ENCODE data around the gene LARP4B. TPM values are rescaled to one million over a fixed set of nuclear protein-coding genes. Genes with fewer than 3 reads are reported as not detected.
A peak's percentile ranks its signal among the peaks of the same experiment; 100 is the strongest.
"Not testable (repeated sequence)": the region's sequence is repeated elsewhere in the genome, so short reads cannot be mapped to it uniquely, and the experiment has no call there.

Gene LARP4B
- total RNA-seq, 4 donors from 2014 or later = 50.2 to 77.5 (median 57.0) TPM

GRCh38 chr10:934746-935406 lies 3.4 kb upstream of the LARP4B start:
- WGBS, 2 donors = 81 to 87% methylated on average over 15 of the region's 15 CpGs
- DNase-seq (ENCODE audit: low spot score in 2 of 2) = peak in 1 of 2 donors; percentile 75
- intact Hi-C loops (cut with DNase I; ENCODE audit: low total_unique reads) = no loop called here

GRCh38 chr10:934165-934564 lies 2.7 kb upstream of the LARP4B start:
- 88 to 89% methylated on average over 6 of the region's 6 CpGs for WGBS, 2 donors
- DNase-seq (ENCODE audit: low spot score in 2 of 2) = peak in 1 of 2 donors; percentile 65
- intact Hi-C loops (cut with DNase I; ENCODE audit: low total_unique reads); H3K4me3 ChIP-seq (ENCODE audit: low read depth, poor library complexity, severe bottlenecking): not testable (repeated sequence)

More at GRCh38 chr10:934746-935406, 3.4 kb upstream of the LARP4B start:
- no peak overlapping the region for H3K4me3 ChIP-seq (ENCODE audit: low read depth, poor library complexity, severe bottlenecking)
- TF ChIP-seq POLR2A (IDR thresholded peaks at IDR 0.05) = no peak
- no peak for TF ChIP-seq CTCF (IDR thresholded peaks at IDR 0.05)

GRCh38 chr10:932589-932988 lies 1.1 kb upstream of the LARP4B start:
- TF ChIP-seq CTCF (IDR thresholded peaks at IDR 0.05) (no peak), POLR2A (IDR thresholded peaks at IDR 0.05) (no peak)
- DNase-seq (ENCODE audit: low spot score in 2 of 2) = peak in 1 of 2 donors; percentile 86
- no peak overlapping the region for H3K4me3 ChIP-seq (ENCODE audit: low read depth, poor library complexity, severe bottlenecking)
- intact Hi-C loops (cut with DNase I; ENCODE audit: low total_unique reads) = no loop called here
- 93 to 96% methylated on average over 12 to 14 of the region's 28 CpGs for WGBS, 2 donors

- TF ChIP-seq POLR2A (IDR thresholded peaks at IDR 0.05) (no peak), CTCF (IDR thresholded peaks at IDR 0.05) (no peak)
- DNase-seq (ENCODE audit: low spot score in 2 of 2) = peak in 1 of 2 donors; percentile 90
- WGBS, 2 donors = 1% methylated on average over 41 to 45 of the region's 63 CpGs
- intact Hi-C loops (cut with DNase I; ENCODE audit: low total_unique reads) = no loop called here
- peak overlapping the region; percentile 92 for H3K4me3 ChIP-seq (ENCODE audit: low read depth, poor library complexity, severe bottlenecking)
These were observed 730 bp downstream of the LARP4B start for GRCh38 chr10:930625-931325.

GRCh38 chr10:929960-930624 lies 1.4 kb downstream of the LARP4B start:
- intact Hi-C loops (cut with DNase I; ENCODE audit: low total_unique reads) = no loop called here
- 6 to 7% methylated on average over 14 of the region's 14 CpGs for WGBS, 2 donors
- peak overlapping the region; percentile 92 for H3K4me3 ChIP-seq (ENCODE audit: low read depth, poor library complexity, severe bottlenecking)
- peak in 1 of 2 donors; percentile 17 for DNase-seq (ENCODE audit: low spot score in 2 of 2)
- no peak for TF ChIP-seq POLR2A (IDR thresholded peaks at IDR 0.05)
- no peak for TF ChIP-seq CTCF (IDR thresholded peaks at IDR 0.05)

- 53 to 71% methylated on average over 2 of the region's 2 CpGs for WGBS, 2 donors
- no peak for TF ChIP-seq POLR2A (IDR thresholded peaks at IDR 0.05)
- no peak for TF ChIP-seq CTCF (IDR thresholded peaks at IDR 0.05)
- intact Hi-C loops (cut with DNase I; ENCODE audit: low total_unique reads) = no loop called here
- H3K4me3 ChIP-seq (ENCODE audit: low read depth, poor library complexity, severe bottlenecking) = no peak overlapping the region
- peak in 1 of 2 donors; percentile 40 for DNase-seq (ENCODE audit: low spot score in 2 of 2)
These were observed 4.4 kb downstream of the LARP4B start for GRCh38 chr10:927131-927530.
